Gastroesophageal sphincter (tissue), 4 donors: ENCODE data around the gene SPACA6. TPM values are rescaled to one million over a fixed set of nuclear protein-coding genes. Genes with fewer than 3 reads are reported as not detected.

Source experiments
- ATAC-seq: fragments of 150-250 bp; one replicate; pipeline ENCODE4 v1.9.1; 2016; ENCODE audit warnings: mild to moderate bottlenecking, moderate library complexity
- H3K27ac ChIP-seq, 4 donors: fragments of 200-600 bp; sonication (generic) in 3 of 4; 1 replicate in 3 of 4; 2 replicates in 1 of 4; pipeline ENCODE4 v1.5.1; 2016 to 2019
- H3K27me3 ChIP-seq: fragments of 200-600 bp; sonication (generic); one replicate; pipeline ENCODE4 v1.5.1; 2019
- H3K36me3 ChIP-seq, 2 donors: fragments of 200-600 bp; sonication (generic); one replicate each; pipeline ENCODE4 v1.5.1; 2019; ENCODE audit warnings: control low read depth in 1 of 2
- H3K4me1 ChIP-seq, 3 donors: fragments of 200-600 bp; sonication (generic); 1 replicate in 2 of 3; 2 replicates in 1 of 3; pipeline ENCODE4 v1.5.1; 2016 to 2019; ENCODE audit warnings: control low read depth in 2 of 3
- H3K4me3 ChIP-seq, 2 donors: fragments of 200-600 bp; sonication (generic); one replicate each; pipeline ENCODE4 v1.5.1; 2019; ENCODE audit warnings: mild to moderate bottlenecking in 1 of 2, moderate library complexity in 1 of 2
- H3K9me3 ChIP-seq, 3 donors: fragments of 200-600 bp; sonication (generic); one replicate each; pipeline ENCODE4 v1.5.1; 2017 to 2019; ENCODE audit warnings: control low read depth in 2 of 3
- CTCF ChIP-seq, 4 experiments: fragments of 200-600 bp in 2 of 4; fragments of 450-650 bp in 2 of 4; sonication (generic) in 1 of 4; IDR thresholded peaks; one replicate each; pipeline ENCODE4 v1.5.1; 2017 to 2019; ENCODE audit warnings: antibody characterized with exemption in 4 of 4, mild to moderate bottlenecking in 2 of 4, moderate library complexity in 2 of 4
- EP300 ChIP-seq: sonication (generic); formaldehyde crosslinking; IDR thresholded peaks from one replicate; pipeline ENCODE4 v1.6.1; 2017; ENCODE audit warnings: antibody characterized with exemption, mild to moderate bottlenecking
- POLR2A ChIP-seq, 2 donors: fragments of 450-650 bp; IDR thresholded peaks; one replicate each; pipeline ENCODE4 v1.6.1; 2017; ENCODE audit warnings: antibody characterized with exemption in 2 of 2, mild to moderate bottlenecking in 2 of 2, moderate library complexity in 1 of 2
- POLR2AphosphoS5 ChIP-seq: sonication (generic); formaldehyde crosslinking; IDR thresholded peaks from one replicate; pipeline ENCODE4 v1.6.1; 2017; ENCODE audit warnings: antibody characterized with exemption
- WGBS, 2 donors: methylation state at CpG; one replicate each; pipeline ENCODE4 v1.1.5; 2018; ENCODE audit warnings: low coverage in 1 of 2; 5-methylcytosine and 5-hydroxymethylcytosine counted together
- total RNA-seq, 4 donors: library from RNA; depleted of rRNA; stranded (reverse); fragments of >200 nt; gene quantifications; one replicate each; pipeline ENCODE4 v1.1.0, GENCODE V29; 2016

SPACA6 gene
- total RNA-seq, 4 donors from 2014 or later, result 6.3 to 29.7 (median 18.3) TPM

- ATAC-seq, result no peak
- no peaks in the 10 kb centered on the region for H3K9me3 ChIP-seq
- 50 to 65% methylated on average over 2 of the region's 2 CpGs for WGBS, 2 donors
- H3K36me3 ChIP-seq, result peaks cover 0 to 24% of the 10 kb centered on the region in 2 donors
- TF ChIP-seq POLR2A (IDR thresholded peaks at IDR 0.05) (no peak), POLR2AphosphoS5 (no peak), EP300 (no peak), CTCF (IDR thresholded peaks at IDR 0.05) (no peak)
- H3K4me3 ChIP-seq, result no peak overlapping the region
- no peak overlapping the region for H3K27ac ChIP-seq
- peaks cover 0 to 11% (median under 1%) of the 10 kb centered on the region in 3 donors for H3K4me1 ChIP-seq
- no peaks in the 10 kb centered on the region for H3K27me3 ChIP-seq
Observed at GRCh38 chr19:51710163-51710562, 17.0 kb downstream of the SPACA6 start.

GRCh38 chr19:51711702-51712101 lies 18.6 kb downstream of the SPACA6 start:
- 62% methylated on average over 1 of the region's 1 CpG; no CpG with 5 or more reads in 1 of the 2 donors for WGBS, 2 donors

GRCh38 chr19:51712461-51713081 lies 19.4 kb downstream of the SPACA6 start:
- no peak for ATAC-seq
- Histone ChIP-seq H3K4me3 (no peak overlapping the region), H3K36me3 (peaks cover 0 to 3% of the 10 kb centered on the region in 2 donors), H3K4me1 (no peaks in the 10 kb centered on the region), H3K27me3 (peaks cover 17% of the 10 kb centered on the region), H3K9me3 (no peaks in the 10 kb centered on the region), H3K27ac (no peak overlapping the region)
- TF ChIP-seq POLR2A (IDR thresholded peaks at IDR 0.05) (no peak), POLR2AphosphoS5 (no peak), CTCF (IDR thresholded peaks at IDR 0.05) (peak in 1 of 4 experiments; percentile 11), EP300 (no peak)
- 13 to 45% methylated on average over 6 to 9 of the region's 9 CpGs for WGBS, 2 donors

More at GRCh38 chr19:51711702-51712101, 18.6 kb downstream of the SPACA6 start:
- peaks cover 0 to 9% of the 10 kb centered on the region in 2 donors for H3K36me3 ChIP-seq
- no peak for ATAC-seq
- no peaks in the 10 kb centered on the region for H3K9me3 ChIP-seq
- peaks cover 9% of the 10 kb centered on the region for H3K27me3 ChIP-seq
- H3K4me1 ChIP-seq, result no peaks in the 10 kb centered on the region
- no peak overlapping the region for H3K4me3 ChIP-seq
- no peak for TF ChIP-seq CTCF (IDR thresholded peaks at IDR 0.05)
- no peak for TF ChIP-seq EP300
- TF ChIP-seq POLR2A (IDR thresholded peaks at IDR 0.05), result no peak
- TF ChIP-seq POLR2AphosphoS5, result no peak
- H3K27ac ChIP-seq, result no peak overlapping the region

GRCh38 chr19:51713319-51714285 lies 20.5 kb downstream of the SPACA6 start:
- H3K36me3 ChIP-seq, result no peaks in the 10 kb centered on the region
- no peak overlapping the region for H3K4me3 ChIP-seq
- ATAC-seq, result no peak
- H3K27me3 ChIP-seq, result peaks cover 27% of the 10 kb centered on the region
- 91% methylated on average over 17 of the region's 74 CpGs; no CpG with 5 or more reads in 1 of the 2 donors for WGBS, 2 donors
- no peak overlapping the region for H3K27ac ChIP-seq
- no peaks in the 10 kb centered on the region for H3K9me3 ChIP-seq
- no peaks in the 10 kb centered on the region for H3K4me1 ChIP-seq
- no peak for TF ChIP-seq POLR2AphosphoS5

- H3K4me3 ChIP-seq, result no peak overlapping the region
- H3K9me3 ChIP-seq, result no peaks in the 10 kb centered on the region
- 35 to 42% methylated on average over 3 of the region's 3 CpGs for WGBS, 2 donors
- no peak for TF ChIP-seq POLR2AphosphoS5
- no peak for TF ChIP-seq CTCF (IDR thresholded peaks at IDR 0.05)
- no peak for TF ChIP-seq EP300
- TF ChIP-seq POLR2A (IDR thresholded peaks at IDR 0.05), result no peak
- H3K27ac ChIP-seq, result no peak overlapping the region
- peaks cover 0 to 9% (median 0%) of the 10 kb centered on the region in 3 donors for H3K4me1 ChIP-seq
- H3K27me3 ChIP-seq, result peaks cover 40% of the 10 kb centered on the region
- H3K36me3 ChIP-seq, result no peaks in the 10 kb centered on the region
- ATAC-seq, result no peak
Observed at GRCh38 chr19:51714848-51715247, 21.7 kb downstream of the SPACA6 start.
